Activated T-cell treated with anti-CD3 and anti-CD28 coated beads for 1 hour (primary cell): ENCODE measurements around the gene SIRPD.
"Not testable (repeated sequence)": the region's sequence is repeated elsewhere in the genome, so short reads cannot be mapped to it uniquely, and the experiment has no call there.

ENCODE experiments used
- DNase-seq: peaks from one replicate; pipeline ENCODE4 v3.0.0-alpha.2; 2020; ENCODE audit warnings: low read depth

The SIRPD gene

GRCh38 chr20:1557605-1558004 is at the start of gene SIRPD:
TSS of gene SIRPD (minus strand) at chr20:1557705. CDS start at chr20:1557653, 52 bp downstream.
- no peak for DNase-seq

DNA sequence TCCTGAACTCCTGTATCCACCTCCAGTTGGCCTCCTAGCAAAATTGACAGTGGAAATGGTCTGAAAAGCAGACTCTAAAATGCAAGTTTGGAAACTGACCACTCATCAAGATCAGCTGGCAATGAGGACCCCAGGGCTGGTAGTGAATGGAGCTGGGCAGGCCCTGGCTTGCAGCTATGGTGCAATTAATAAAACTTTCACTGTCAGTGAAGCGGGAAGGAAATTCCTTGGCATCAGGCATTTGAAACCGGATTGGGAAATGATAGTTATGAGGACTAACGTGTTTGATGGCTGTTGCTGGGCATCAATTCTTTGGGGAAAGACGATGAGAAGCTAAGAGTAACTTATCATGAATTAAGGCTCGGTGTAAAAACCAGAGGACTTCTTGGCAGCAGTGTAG is 43.2 kb upstream of the SIRPD start:
- DNase-seq = no peak

DNA sequence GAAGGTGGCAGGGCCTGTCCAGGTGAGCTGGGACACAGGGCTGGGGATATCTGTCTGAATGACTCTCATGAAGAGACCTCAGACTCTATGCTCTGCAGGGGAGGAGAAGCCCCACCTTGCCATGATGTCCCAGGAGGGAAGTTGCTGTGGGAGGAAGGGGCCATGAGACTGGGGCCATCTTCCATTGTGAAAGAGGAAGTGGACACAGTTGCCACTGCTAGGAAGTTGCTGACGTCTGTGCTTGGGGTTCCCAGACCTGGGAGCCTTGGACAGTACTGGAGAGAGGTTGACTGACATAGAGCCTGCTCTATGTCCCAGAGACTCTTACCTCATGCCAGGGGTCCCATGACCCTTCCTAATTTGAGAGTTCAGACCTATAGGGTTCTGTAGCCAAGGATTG is 37.8 kb upstream of the SIRPD start:
- DNase-seq = no peak

- no peak for DNase-seq
These were observed 31.3 kb upstream of the SIRPD start for GRCh38 chr20:1588533-1589460.

DNA sequence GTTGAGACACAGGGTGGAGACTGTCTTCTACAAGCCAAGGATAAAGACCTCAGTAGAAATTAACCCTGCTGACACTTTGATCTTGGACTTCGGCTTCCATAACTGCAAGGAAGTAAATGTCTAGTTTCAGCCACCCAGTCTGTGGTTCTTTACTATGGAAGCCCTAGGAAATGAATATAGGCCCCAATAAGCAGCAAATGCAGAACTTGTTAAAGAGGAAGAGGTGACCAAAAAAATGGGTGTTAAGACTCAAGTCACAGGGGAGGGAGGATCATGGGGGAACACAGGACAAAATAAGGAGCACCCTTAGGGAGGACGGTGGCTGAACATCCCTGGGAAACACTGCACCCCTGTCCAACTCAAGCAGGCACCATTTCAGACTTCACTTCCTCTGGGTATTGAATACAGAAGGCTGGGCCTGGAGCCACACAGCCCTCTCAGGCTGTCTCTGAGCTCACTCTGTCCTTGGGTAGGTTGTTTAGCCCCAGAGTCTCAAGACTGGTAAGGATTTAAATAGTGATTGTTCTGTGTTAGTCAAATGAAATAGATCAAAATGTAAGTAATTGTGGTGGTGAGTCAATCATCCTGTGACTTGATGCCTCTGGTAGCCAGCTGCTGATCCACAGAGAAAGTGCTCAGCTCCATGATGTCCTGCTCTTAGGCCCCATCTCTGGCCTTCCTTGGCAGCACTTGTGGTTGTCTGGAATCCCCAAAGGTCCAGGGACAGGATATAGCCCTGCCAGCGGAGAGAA is 30.5 kb upstream of the SIRPD start:
- DNase-seq = no peak

GRCh38 chr20:1579488-1579887 is 22.0 kb upstream of the SIRPD start:
- DNase-seq = no peak

DNA sequence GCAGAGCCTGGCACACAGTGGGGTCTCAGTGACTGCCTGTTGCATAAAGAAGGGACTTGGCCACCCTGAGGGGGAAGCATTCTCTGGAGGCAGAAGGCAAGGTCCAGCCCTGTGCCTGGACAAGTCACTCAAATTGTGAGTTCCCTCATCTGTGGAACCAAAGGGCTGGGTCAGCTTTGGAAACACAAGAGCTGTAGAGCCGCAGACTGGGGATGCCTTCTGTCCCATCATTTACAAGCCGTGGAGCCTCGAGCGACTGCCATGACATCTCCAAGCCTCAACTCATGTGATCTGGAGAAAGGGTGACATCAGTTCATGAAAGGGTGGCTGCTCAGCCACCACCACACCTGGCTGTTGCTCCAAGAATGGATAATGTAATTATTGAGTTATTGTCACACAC is 20.4 kb upstream of the SIRPD start:
- no peak for DNase-seq

DNA sequence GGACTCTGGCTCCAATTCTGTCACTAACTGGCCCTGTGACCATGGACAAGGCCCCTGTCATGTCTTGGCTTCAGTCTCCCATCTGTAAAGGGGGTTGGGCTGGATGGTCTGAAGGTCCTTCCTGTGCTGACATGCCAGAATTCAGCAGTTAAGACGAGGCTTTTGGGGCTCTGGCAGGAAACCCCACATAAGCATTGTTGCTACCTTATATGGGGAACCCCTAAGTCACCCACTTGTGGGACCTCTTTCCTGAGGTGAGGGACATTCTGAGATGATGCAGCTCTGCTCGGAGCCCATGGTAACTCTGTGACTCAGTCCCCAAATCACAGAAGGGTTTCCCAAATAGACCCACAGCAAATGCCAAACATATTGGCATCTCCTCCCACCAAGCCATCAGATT is 19.8 kb upstream of the SIRPD start:
- DNase-seq = not testable (repeated sequence)

GRCh38 chr20:1576641-1577040 is 19.1 kb upstream of the SIRPD start:
- no peak for DNase-seq

GRCh38 chr20:1576003-1576402 is 18.5 kb upstream of the SIRPD start:
- DNase-seq = not testable (repeated sequence)

DNA sequence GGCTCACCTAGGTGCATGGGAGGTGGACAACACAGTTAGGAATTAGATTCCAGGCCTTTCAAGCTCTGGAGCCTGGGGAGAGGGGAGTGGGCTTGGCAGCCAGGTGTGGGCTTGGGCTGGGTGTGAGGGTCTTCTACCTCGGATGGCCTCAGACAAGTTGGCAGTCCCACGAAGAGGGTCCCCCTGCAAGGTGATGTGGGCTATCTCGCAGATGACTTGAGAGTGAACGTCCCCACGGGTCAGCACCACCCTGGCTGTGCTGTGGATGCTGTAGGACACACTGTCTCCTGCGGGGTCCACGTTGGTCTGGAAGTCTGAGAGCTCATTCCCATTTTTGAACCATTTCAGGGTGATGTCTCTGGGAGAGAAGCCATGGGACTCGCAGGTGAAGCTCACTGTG is 14.1 kb upstream of the SIRPD start:
- DNase-seq = not testable (repeated sequence)

GRCh38 chr20:1569415-1569881 is 11.9 kb upstream of the SIRPD start:
- no peak for DNase-seq

DNA sequence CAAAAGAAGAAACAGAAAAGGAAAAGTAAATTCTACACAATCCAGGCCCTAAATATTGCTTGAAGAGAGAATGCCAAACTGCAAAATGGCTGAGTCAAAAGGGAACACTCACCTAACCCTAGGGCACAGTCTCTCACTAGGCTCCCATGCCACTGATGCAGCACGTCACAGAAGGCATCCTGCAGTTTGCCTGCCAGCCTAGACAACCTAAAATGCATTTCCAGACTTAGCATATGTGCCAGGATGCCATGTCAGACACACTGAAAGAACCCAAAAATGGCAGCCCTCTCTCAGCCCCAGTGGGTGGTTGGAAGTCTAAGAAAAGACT is 10.6 kb upstream of the SIRPD start:
- DNase-seq = no peak

- DNase-seq = no peak
These were observed 10.1 kb upstream of the SIRPD start for GRCh38 chr20:1567392-1568162.

DNA sequence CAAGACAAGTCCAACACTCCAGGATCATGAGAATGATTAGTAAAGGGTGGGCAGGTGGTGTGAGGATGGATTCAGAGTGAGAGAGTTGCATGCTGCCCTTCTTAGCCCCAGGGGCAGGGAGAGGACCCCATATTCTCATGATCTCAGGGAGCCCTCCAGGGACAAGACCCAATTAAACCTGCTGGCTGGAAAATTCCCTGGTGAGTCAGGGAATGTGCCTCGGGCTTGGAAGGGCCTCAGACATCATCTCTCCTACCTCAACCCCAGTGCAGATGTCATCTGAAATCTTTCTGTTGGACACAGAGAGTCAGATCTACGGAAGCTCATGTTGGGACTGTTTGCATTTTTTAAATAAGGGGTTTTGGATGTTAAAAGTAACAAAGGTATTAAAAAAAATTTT is 9.2 kb upstream of the SIRPD start:
- DNase-seq = no peak

GRCh38 chr20:1565461-1565860 is 8.0 kb upstream of the SIRPD start:
- DNase-seq = no peak

GRCh38 chr20:1563598-1563997 is 6.1 kb upstream of the SIRPD start:
- DNase-seq = no peak

GRCh38 chr20:1562622-1563021 is 5.1 kb upstream of the SIRPD start:
- no peak for DNase-seq

- no peak for DNase-seq
These were observed 3.8 kb upstream of the SIRPD start for GRCh38 chr20:1561350-1561749.

GRCh38 chr20:1555952-1556351 is 1.6 kb downstream of the SIRPD start:
- DNase-seq = no peak

DNA sequence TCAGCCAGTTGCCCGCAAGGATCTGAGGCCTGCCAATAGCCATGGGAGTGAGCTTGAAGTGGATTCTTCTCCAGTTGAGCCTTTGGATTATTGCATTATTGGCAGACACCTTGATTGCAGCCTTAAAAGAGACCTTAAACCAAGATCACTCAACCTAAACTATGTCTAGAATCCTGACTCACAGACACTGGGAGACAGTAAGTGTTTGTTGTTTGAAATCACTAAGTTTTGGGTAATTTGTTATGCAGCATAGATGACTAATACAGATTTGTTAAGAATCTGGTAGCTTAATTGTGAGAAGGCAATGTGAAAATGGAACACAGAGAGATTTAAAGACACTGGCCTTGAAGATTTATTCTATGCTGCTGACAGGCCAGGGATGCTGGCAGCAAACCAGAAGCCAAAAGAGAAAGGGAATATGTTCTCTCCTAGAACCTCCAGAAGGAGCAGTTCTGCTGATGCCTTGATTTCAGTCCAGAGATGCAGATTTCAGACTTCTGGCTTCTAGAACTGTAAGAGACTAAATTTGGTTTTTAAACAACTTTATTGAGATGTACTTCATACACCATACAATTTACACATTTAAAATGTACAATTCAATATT is 17.6 kb downstream of the SIRPD start:
- DNase-seq = no peak

- DNase-seq = no peak
These were observed 18.9 kb downstream of the SIRPD start for GRCh38 chr20:1538655-1539054.
